ENCODE data around the gene RNFT2.

- TF ChIP-seq, protein P1, sequence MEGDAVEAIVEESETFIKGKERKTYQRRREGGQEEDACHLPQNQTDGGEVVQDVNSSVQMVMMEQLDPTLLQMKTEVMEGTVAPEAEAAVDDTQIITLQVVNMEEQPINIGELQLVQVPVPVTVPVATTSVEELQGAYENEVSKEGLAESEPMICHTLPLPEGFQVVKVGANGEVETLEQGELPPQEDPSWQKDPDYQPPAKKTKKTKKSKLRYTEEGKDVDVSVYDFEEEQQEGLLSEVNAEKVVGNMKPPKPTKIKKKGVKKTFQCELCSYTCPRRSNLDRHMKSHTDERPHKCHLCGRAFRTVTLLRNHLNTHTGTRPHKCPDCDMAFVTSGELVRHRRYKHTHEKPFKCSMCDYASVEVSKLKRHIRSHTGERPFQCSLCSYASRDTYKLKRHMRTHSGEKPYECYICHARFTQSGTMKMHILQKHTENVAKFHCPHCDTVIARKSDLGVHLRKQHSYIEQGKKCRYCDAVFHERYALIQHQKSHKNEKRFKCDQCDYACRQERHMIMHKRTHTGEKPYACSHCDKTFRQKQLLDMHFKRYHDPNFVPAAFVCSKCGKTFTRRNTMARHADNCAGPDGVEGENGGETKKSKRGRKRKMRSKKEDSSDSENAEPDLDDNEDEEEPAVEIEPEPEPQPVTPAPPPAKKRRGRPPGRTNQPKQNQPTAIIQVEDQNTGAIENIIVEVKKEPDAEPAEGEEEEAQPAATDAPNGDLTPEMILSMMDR (conservative IDR thresholded peaks at IDR 0.05): no peak
- no peak for TF ChIP-seq EZH2 (IDR thresholded peaks at IDR 0.05; ENCODE audit: low read depth)
Observed at GRCh38 chr12:116745554-116745953, 7.4 kb downstream of the RNFT2 start.
